Upper lobe of left lung (tissue), 6 donors: ENCODE results near the gene SIGLEC9. TPM values are rescaled to one million over a fixed set of nuclear protein-coding genes. Genes with fewer than 3 reads are reported as not detected.

Experiments used
- ATAC-seq, 2 donors: fragments of 200-7000 bp; cut with Tn5 transposase; one replicate each; pipeline ENCODE4 v1.9.1; 2022; ENCODE audit warnings: mild to moderate bottlenecking in 2 of 2, moderate library complexity in 2 of 2; ENCODE audit not compliant: low FRiP score in 2 of 2
- DNase-seq, 2 donors: peaks; one replicate each; pipeline ENCODE4 v3.0.0-alpha.2; 2019 to 2020
- H3K27ac ChIP-seq, 4 donors: fragments of 200-600 bp; sonication (generic); one replicate each; pipeline ENCODE4 v1.5.1; 2016 to 2019
- H3K27me3 ChIP-seq, 4 donors: fragments of 200-600 bp; sonication (generic); one replicate each; pipeline ENCODE4 v1.5.1; 2017 to 2019
- H3K36me3 ChIP-seq, 4 donors: fragments of 200-600 bp; sonication (generic); one replicate each; pipeline ENCODE4 v1.5.1; 2016 to 2019
- H3K4me1 ChIP-seq, 4 donors: fragments of 200-600 bp; sonication (generic); one replicate each; pipeline ENCODE4 v1.5.1; 2018 to 2019
- H3K4me3 ChIP-seq, 4 donors: fragments of 200-600 bp; sonication (generic); one replicate each; pipeline ENCODE4 v1.5.1; 2017 to 2019; ENCODE audit warnings: mild to moderate bottlenecking in 2 of 4, moderate library complexity in 1 of 4
- H3K9me3 ChIP-seq, 4 donors: fragments of 200-600 bp; sonication (generic); one replicate each; pipeline ENCODE4 v1.5.1; 2018 to 2019
- EP300 ChIP-seq, 4 donors: sonication (generic); formaldehyde crosslinking; IDR thresholded peaks; one replicate each; pipeline ENCODE4 v1.5.1; 2017; ENCODE audit warnings: antibody characterized with exemption in 4 of 4, control low read depth in 2 of 4
- POLR2A ChIP-seq, 4 donors: fragments of 450-650 bp; IDR thresholded peaks; one replicate each; pipeline ENCODE4 v1.5.1; 2016 to 2017; ENCODE audit warnings: antibody characterized with exemption in 4 of 4, mild to moderate bottlenecking in 2 of 4
- POLR2AphosphoS5 ChIP-seq, 2 donors: sonication (generic); formaldehyde crosslinking; IDR thresholded peaks; one replicate each; pipeline ENCODE4 v1.5.1; 2017; ENCODE audit warnings: antibody characterized with exemption in 2 of 2
- WGBS, 2 donors: methylation state at CpG; one replicate each; pipeline ENCODE4 v1.1.5; 2017 to 2018; 5-methylcytosine and 5-hydroxymethylcytosine counted together
- total RNA-seq, 6 donors: library from RNA; depleted of rRNA in 4 of 6; stranded (reverse); fragments of >200 nt in 4 of 6; gene quantifications; one replicate each; pipeline versions ENCODE4 v1.1.0 to v1.2.1, GENCODE V29; 2016 to 2021
- TF ChIP-seq, protein P1 (sequence below), 6 experiments: fragments of 450-650 bp in 4 of 6; fragments of 200-600 bp in 2 of 6; sonication (generic) in 2 of 6; IDR thresholded peaks; one replicate each; pipeline ENCODE4 v1.5.1; 2016 to 2019; ENCODE audit warnings: antibody characterized with exemption in 6 of 6
- donor health status: DM: no; HTN: no; CAD: no; lungs with moderate emphysema.
- donor health status: DM: no; HTN: yes; CAD: no; lungs with severe emphysema.

Gene SIGLEC9
- total RNA-seq, 6 donors from 2014 or later: 6.8 to 47.1 (median 24.6) TPM

DNA sequence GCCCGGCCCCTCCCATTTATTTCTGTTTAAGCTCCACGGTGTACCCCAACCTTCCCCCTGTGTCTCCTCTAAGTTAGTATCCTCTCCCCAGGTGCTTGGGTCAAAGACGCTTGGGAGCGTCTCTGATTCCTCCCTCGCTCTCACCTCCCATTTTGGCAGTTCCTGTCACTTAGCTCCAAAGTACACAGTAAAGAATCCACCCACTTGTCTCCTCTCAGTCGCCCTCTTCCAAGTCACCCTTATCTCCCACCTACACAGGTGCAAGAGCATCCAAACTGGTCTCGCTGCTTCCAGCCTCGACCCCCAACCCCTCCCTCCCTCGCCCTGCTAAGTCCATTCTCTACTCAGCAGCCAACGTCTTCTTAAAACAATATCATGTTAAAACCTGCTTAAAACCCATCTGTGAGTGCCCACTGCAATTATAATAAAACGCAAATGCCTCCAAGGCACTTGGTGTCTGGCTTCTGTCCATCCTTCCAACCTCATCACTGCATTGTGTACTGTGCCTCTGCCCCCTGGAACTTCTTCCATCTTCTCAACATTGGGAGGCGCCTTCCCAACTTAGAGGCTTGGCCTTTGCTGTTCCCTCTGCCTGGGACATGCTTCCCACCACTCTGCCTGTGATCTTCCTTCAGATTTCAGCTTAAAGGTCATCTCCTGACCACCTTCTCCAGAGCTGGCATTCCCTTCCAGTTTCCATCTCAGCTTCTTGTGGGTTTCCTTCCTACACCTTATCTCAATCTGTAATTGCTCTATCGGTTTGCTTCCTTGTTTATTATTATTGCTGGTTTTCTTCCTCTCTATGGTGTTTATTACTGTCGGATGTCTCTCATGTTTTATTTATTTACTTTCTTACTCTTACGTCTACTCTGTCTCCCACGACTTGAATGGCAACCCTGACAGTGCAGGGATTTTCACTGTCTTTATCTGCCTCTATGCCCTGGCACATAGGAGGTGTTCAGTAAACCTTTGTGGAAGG is 32.5 kb upstream of the SIGLEC9 start:
- Histone ChIP-seq H3K4me1 (peaks cover 0 to 10% (median 3%) of the 10 kb centered on the region in 4 donors), H3K27ac (no peak overlapping the region), H3K4me3 (no peak overlapping the region), H3K36me3 (no peaks in the 10 kb centered on the region), H3K27me3 (no peaks in the 10 kb centered on the region), H3K9me3 (no peaks in the 10 kb centered on the region)
- TF ChIP-seq EP300 (IDR thresholded peaks at IDR 0.05): no peak
- TF ChIP-seq, protein P1, sequence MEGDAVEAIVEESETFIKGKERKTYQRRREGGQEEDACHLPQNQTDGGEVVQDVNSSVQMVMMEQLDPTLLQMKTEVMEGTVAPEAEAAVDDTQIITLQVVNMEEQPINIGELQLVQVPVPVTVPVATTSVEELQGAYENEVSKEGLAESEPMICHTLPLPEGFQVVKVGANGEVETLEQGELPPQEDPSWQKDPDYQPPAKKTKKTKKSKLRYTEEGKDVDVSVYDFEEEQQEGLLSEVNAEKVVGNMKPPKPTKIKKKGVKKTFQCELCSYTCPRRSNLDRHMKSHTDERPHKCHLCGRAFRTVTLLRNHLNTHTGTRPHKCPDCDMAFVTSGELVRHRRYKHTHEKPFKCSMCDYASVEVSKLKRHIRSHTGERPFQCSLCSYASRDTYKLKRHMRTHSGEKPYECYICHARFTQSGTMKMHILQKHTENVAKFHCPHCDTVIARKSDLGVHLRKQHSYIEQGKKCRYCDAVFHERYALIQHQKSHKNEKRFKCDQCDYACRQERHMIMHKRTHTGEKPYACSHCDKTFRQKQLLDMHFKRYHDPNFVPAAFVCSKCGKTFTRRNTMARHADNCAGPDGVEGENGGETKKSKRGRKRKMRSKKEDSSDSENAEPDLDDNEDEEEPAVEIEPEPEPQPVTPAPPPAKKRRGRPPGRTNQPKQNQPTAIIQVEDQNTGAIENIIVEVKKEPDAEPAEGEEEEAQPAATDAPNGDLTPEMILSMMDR (IDR thresholded peaks at IDR 0.05): no peak
- no peak for TF ChIP-seq POLR2A (IDR thresholded peaks at IDR 0.05)
- TF ChIP-seq POLR2AphosphoS5 (IDR thresholded peaks at IDR 0.05): no peak
- ATAC-seq (no peak), DNase-seq (no peak)
- 53 to 56% methylated on average over 16 of the region's 16 CpGs for WGBS, 2 donors

DNA sequence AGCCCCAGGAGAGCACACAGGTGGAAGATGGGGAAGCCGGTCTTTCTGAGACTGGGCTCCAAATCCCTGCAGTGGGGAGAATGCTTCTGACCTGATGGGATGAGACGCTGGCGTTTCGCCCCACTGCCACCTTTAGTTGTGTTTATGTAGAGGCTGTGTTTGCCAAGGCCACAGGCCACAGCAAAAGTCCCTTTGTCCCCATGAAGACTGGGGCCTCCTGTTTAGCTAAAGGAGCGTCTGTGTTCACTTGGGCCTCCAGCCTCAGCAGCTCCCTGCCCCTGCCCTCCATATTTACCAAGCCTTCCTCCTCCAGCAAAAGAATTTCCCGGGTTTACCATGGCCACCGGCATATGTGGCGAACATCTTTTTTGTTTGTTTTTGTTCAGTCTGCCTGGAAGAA is 31.6 kb upstream of the SIGLEC9 start:
- peaks cover 0 to 10% (median 3%) of the 10 kb centered on the region in 4 donors for H3K4me1 ChIP-seq
- no peaks in the 10 kb centered on the region for H3K27me3 ChIP-seq
- TF ChIP-seq EP300 (IDR thresholded peaks at IDR 0.05) (no peak), POLR2AphosphoS5 (IDR thresholded peaks at IDR 0.05) (no peak), POLR2A (IDR thresholded peaks at IDR 0.05) (no peak)
- TF ChIP-seq, protein P1 (IDR thresholded peaks at IDR 0.05): no peak
- peaks cover 0 to 5% (median 0%) of the 10 kb centered on the region in 4 donors for H3K36me3 ChIP-seq
- WGBS, 2 donors: 67 to 70% methylated on average over 8 of the region's 8 CpGs
- DNase-seq (no peak), ATAC-seq (no peak)
- no peaks in the 10 kb centered on the region for H3K9me3 ChIP-seq
- H3K27ac ChIP-seq: no peak overlapping the region
- no peak overlapping the region for H3K4me3 ChIP-seq

DNA sequence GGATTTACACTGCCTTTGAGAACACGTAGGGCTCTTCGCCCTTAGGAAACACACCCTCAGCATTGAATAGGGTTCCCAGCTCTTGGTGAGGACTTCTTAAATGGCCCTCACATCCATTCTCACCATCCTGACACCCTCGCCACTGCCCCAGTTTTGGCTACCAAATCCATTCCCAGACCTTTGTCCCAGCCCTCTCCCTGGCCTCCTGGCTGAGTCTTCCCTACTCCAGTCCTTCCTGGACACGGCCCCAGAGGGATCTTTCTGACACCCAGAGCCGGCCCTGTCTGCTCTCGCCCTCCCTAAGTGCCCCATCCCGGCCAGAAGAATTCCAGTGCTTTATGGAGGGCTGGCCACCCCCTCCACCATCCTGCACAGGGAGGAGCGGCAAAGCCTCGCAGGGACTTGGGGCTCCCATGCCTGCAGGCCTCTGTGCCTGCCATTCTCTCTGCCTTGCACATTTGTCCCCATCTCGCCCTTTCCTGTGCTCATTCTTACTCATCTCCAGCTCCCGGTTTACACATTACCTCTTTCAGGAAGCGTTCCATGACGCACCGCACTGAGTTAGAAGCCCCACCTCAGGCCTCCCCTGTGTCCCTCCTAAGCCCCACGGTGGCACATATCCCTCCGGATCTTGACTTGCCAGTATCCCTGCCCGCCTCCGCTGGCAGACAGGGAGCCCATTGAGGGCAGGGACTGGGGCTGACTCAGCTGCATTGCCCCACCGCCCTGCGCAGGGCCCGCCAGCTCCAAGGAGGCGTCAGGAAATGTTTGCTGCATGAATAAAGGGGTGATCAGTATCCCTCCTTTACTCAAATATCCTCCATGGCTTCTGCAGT is 31.0 kb upstream of the SIGLEC9 start:
- H3K36me3 ChIP-seq: peaks cover 0 to 9% (median under 1%) of the 10 kb centered on the region in 4 donors
- DNase-seq (no peak), ATAC-seq (no peak)
- H3K4me1 ChIP-seq: peaks cover 0 to 10% (median 3%) of the 10 kb centered on the region in 4 donors
- H3K27ac ChIP-seq: no peak overlapping the region
- TF ChIP-seq, protein P1 (IDR thresholded peaks at IDR 0.05): no peak
- no peak for TF ChIP-seq POLR2AphosphoS5 (IDR thresholded peaks at IDR 0.05)
- no peak for TF ChIP-seq EP300 (IDR thresholded peaks at IDR 0.05)
- TF ChIP-seq POLR2A (IDR thresholded peaks at IDR 0.05): no peak
- H3K27me3 ChIP-seq: no peaks in the 10 kb centered on the region
- WGBS, 2 donors: 77 to 78% methylated on average over 22 of the region's 22 CpGs
- no peak overlapping the region for H3K4me3 ChIP-seq
- no peaks in the 10 kb centered on the region for H3K9me3 ChIP-seq

DNA sequence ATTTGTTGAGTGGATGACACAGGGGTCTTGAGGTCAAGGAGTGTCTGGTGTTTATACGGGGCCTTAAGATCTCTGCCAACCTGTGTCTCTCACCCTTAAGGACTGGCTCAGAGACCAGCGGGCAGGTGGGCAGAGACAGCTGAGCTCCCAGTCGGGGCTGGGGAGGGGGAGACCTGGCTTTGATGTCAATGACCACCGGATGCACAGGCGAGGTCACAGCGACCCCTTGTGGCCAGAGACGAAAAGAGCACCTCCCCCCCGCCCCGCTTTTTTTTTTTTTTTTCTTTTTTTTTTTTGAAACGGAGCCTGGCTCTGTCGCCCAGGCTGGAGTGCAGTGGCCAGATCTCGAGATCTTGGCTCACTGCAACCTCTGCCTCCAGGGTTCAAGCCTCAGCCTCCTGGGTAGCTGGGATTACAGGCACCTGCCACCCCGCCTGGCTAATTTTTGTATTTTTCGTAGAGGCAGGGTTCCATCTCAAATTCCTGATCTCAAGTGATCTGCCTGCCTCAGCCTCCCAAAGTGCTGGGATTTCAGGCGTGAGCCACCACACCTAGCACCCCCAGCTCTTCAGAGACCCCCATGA is 29.9 kb upstream of the SIGLEC9 start:
- Histone ChIP-seq H3K36me3 (peaks cover 0 to 18% (median 5%) of the 10 kb centered on the region in 4 donors), H3K4me3 (no peak overlapping the region), H3K27ac (no peak overlapping the region), H3K9me3 (no peaks in the 10 kb centered on the region), H3K4me1 (peaks cover 0 to 10% (median 3%) of the 10 kb centered on the region in 4 donors), H3K27me3 (no peaks in the 10 kb centered on the region)
- peak in 1 of 2 donors; percentile 38 for DNase-seq
- TF ChIP-seq, protein P1 (IDR thresholded peaks at IDR 0.05): peak; percentile 34 to 74 (median 44)
- TF ChIP-seq POLR2A (IDR thresholded peaks at IDR 0.05): no peak
- no peak for ATAC-seq
- 29 to 34% methylated on average over 12 of the region's 15 CpGs for WGBS, 2 donors
